Spleen (tissue), 7 donors: Measurements from ENCODE around the gene ATF1.

Experiments used
- CTCF ChIP-seq, 11 experiments: fragments of 200-600 bp in 7 of 11; fragments of 450-650 bp in 4 of 11; sonication (generic) in 4 of 11; IDR thresholded peaks in 8 of 11; conservative IDR thresholded peaks in 3 of 11; 1 replicate in 7 of 11; 2 replicates in 4 of 11; pipeline versions ENCODE4 v1.4.0 to v1.8.0; 2016 to 2021; ENCODE audit warnings: antibody characterized with exemption in 11 of 11, inconsistent platforms in 4 of 11, mild to moderate bottlenecking in 1 of 11
- POLR2A ChIP-seq, 3 donors: fragments of 450-650 bp; IDR thresholded peaks; one replicate each; pipeline ENCODE4 v1.5.1; 2017; ENCODE audit warnings: antibody characterized with exemption in 3 of 3, mild to moderate bottlenecking in 1 of 3
- donor health status: DM: no; HTN: no; CAD: no; lungs with moderate emphysema.
- donor health status: DM: no; HTN: no; CAD: no.
- donor health status: DM: no; HTN: no; CAD: no.

- TF ChIP-seq CTCF (IDR thresholded peaks at IDR 0.05 in 8 of 11, conservative IDR thresholded peaks at IDR 0.05 in 3 of 11) (no peak), POLR2A (IDR thresholded peaks at IDR 0.05) (no peak)
These were observed 98.4 kb downstream of the ATF1 start for GRCh38 chr12:50862316-50862715.
